H1 (cell line): Measurements from ENCODE around the gene CRTC3. TPM values are rescaled to one million over a fixed set of nuclear protein-coding genes. Genes with fewer than 3 reads are reported as not detected.
"Not testable (repeated sequence)": the region's sequence is repeated elsewhere in the genome, so short reads cannot be mapped to it uniquely, and the experiment has no call there.

ENCODE experiments used
- CTCF ChIA-PET: fragments of 300-600 bp; sonication (Branson Sonifier 250); formaldehyde crosslinking; loops from one replicate; lab custom pipeline; 2021; ENCODE audit not compliant: partially characterized antibody; lab: Charles Lee
- POLR2A ChIA-PET: fragments of 300-600 bp; sonication (Branson Sonifier 250); formaldehyde crosslinking; loops from one replicate; lab custom pipeline; 2021; ENCODE audit warnings: inconsistent platforms; ENCODE audit not compliant: partially characterized antibody; lab: Charles Lee
- DNase-seq, 2 experiments: peaks; one replicate each; pipeline versions ENCODE4 v3.0.0 to v3.0.0-alpha.2; 2010 to 2022; ENCODE audit warnings: low spot score in 2 of 2, low read depth in 1 of 2, mixed read lengths in 1 of 2
- FAIRE-seq: peaks from 2 replicates; lab custom pipeline; 2011; peaks lifted over from hg19 to GRCh38; lab: Jason Lieb, UNC
- H2AFZ ChIP-seq: 2 replicates; pipeline ENCODE4 v1.8.1; 2012; ENCODE audit warnings: low read length, inconsistent platforms
- H2AK5ac ChIP-seq: 2 replicates; pipeline ENCODE4 v1.6.1; 2013; ENCODE audit warnings: low read depth, low read length
- H2BK120ac ChIP-seq: replicated peaks from 2 replicates; pipeline ENCODE3; 2013; ENCODE audit warnings: low read depth, low read length, inconsistent platforms
- H2BK12ac ChIP-seq: 2 replicates; pipeline ENCODE4 v1.6.1; 2013; ENCODE audit warnings: low read depth, low read length
- H2BK15ac ChIP-seq: 2 replicates; pipeline ENCODE4 v1.6.1; 2013; ENCODE audit warnings: low read length
- H2BK20ac ChIP-seq: 2 replicates; pipeline ENCODE4 v1.6.1; 2013; ENCODE audit warnings: low read length
- H2BK5ac ChIP-seq: 2 replicates; pipeline ENCODE4 v1.6.1; 2013; ENCODE audit warnings: low read depth, low read length
- H3K14ac ChIP-seq: 2 replicates; pipeline ENCODE4 v1.6.1; 2013; ENCODE audit warnings: inconsistent platforms; ENCODE audit not compliant: insufficient read length
- H3K18ac ChIP-seq: 2 replicates; pipeline ENCODE4 v1.6.1; 2013; ENCODE audit warnings: low read length; ENCODE audit errors: extremely low read depth
- H3K23ac ChIP-seq: 2 replicates; pipeline ENCODE4 v1.6.1; 2013; ENCODE audit warnings: inconsistent platforms; ENCODE audit not compliant: insufficient read length
- H3K23me2 ChIP-seq: 2 replicates; pipeline ENCODE4 v1.6.1; 2013; ENCODE audit warnings: low read depth, low read length
- H3K27ac ChIP-seq: 2 replicates; pipeline ENCODE4 v1.6.1; 2011; ENCODE audit warnings: low read depth, low read length, inconsistent platforms
- H3K27me3 ChIP-seq, 4 experiments: replicated peaks in 1 of 4; 1 replicate in 1 of 4; 2 replicates in 3 of 4; pipeline versions ENCODE4 v1.6.1 to v1.8.1; 2011 to 2013; ENCODE audit warnings: low read length in 3 of 4, mild to moderate bottlenecking in 3 of 4, inconsistent platforms in 2 of 4, mixed read lengths in 2 of 4, moderate library complexity in 1 of 4; ENCODE audit not compliant: control insufficient read depth in 3 of 4, insufficient read depth in 3 of 4; ENCODE audit errors: extremely low read depth in 1 of 4
- H3K36me3 ChIP-seq, 4 experiments: 2 replicates each; pipeline versions ENCODE4 v1.6.1 to v1.8.1; 2011 to 2013; ENCODE audit warnings: mild to moderate bottlenecking in 4 of 4, low read length in 3 of 4, moderate library complexity in 2 of 4, control low read depth in 1 of 4, inconsistent platforms in 1 of 4; ENCODE audit not compliant: insufficient read depth in 4 of 4, control insufficient read depth in 2 of 4
- H3K4ac ChIP-seq: replicated peaks from 2 replicates; pipeline ENCODE3; 2013; ENCODE audit warnings: low read length, low read depth, mixed read lengths, inconsistent platforms; ENCODE audit not compliant: insufficient read length
- H3K4me1 ChIP-seq, 4 experiments: replicated peaks in 1 of 4; 1 replicate in 1 of 4; 2 replicates in 3 of 4; pipeline versions ENCODE4 v1.6.1 to v1.8.1; 2011 to 2013; ENCODE audit warnings: low read length in 3 of 4, inconsistent platforms in 2 of 4, mixed read lengths in 1 of 4; ENCODE audit not compliant: insufficient read depth in 4 of 4, control insufficient read depth in 3 of 4
- H3K4me2 ChIP-seq, 2 experiments: 2 replicates each; pipeline versions ENCODE4 v1.6.1 to v1.8.1; 2011 to 2013; ENCODE audit warnings: low read depth in 2 of 2, low read length in 2 of 2, control low read depth in 1 of 2, inconsistent platforms in 1 of 2, mild to moderate bottlenecking in 1 of 2; ENCODE audit not compliant: insufficient read depth in 1 of 2
- H3K4me3 ChIP-seq, 4 experiments: fragments of 200-600, 300-600 bp in 1 of 4; sonication (generic), shearing (Covaris generic), sonication (Bioruptor Twin) in 1 of 4; 2 replicates each; pipeline versions ENCODE4 v1.5.1 to v1.8.1; 2011 to 2016; ENCODE audit warnings: low read length in 4 of 4, low read depth in 3 of 4, control low read depth in 2 of 4, inconsistent platforms in 2 of 4, mild to moderate bottlenecking in 2 of 4, mixed read lengths in 1 of 4, moderate library complexity in 1 of 4; ENCODE audit not compliant: insufficient read depth in 2 of 4; ENCODE audit errors: extremely low read depth in 1 of 4
- H3K56ac ChIP-seq: replicated peaks from 2 replicates; pipeline ENCODE3; 2013; ENCODE audit warnings: low read depth, mild to moderate bottlenecking, mixed read lengths, low read length, inconsistent platforms; ENCODE audit not compliant: insufficient read length
- H3K79me1 ChIP-seq: 2 replicates; pipeline ENCODE4 v1.6.1; 2013; ENCODE audit warnings: low read depth, low read length, control low read depth
- H3K79me2 ChIP-seq, 2 experiments: 2 replicates each; pipeline versions ENCODE4 v1.6.1 to v1.8.1; 2012 to 2013; ENCODE audit warnings: low read length in 2 of 2, mild to moderate bottlenecking in 2 of 2, inconsistent platforms in 1 of 2; ENCODE audit not compliant: insufficient read depth in 2 of 2, control insufficient read depth in 1 of 2
- H3K9ac ChIP-seq, 4 experiments: replicated peaks in 1 of 4; 1 replicate in 1 of 4; 2 replicates in 3 of 4; pipeline versions ENCODE4 v1.6.1 to v1.8.1; 2011 to 2013; ENCODE audit warnings: low read depth in 3 of 4, low read length in 3 of 4, control low read depth in 2 of 4, mild to moderate bottlenecking in 2 of 4, moderate library complexity in 2 of 4, inconsistent platforms in 1 of 4; ENCODE audit errors: extremely low read depth in 1 of 4
- H3K9me3 ChIP-seq, 2 experiments: 2 replicates each; pipeline versions ENCODE4 v1.6.1 to v1.8.1; 2012 to 2013; ENCODE audit warnings: mild to moderate bottlenecking in 2 of 2, moderate library complexity in 2 of 2, control low read depth in 1 of 2, inconsistent platforms in 1 of 2, low read depth in 1 of 2, low read length in 1 of 2, mixed read lengths in 1 of 2; ENCODE audit not compliant: insufficient read depth in 2 of 2
- H4K20me1 ChIP-seq, 2 experiments: replicated peaks in 1 of 2; 2 replicates each; pipeline versions ENCODE3 to v1.8.1; 2011 to 2013; ENCODE audit warnings: inconsistent platforms in 2 of 2, low read length in 2 of 2, mild to moderate bottlenecking in 1 of 2; ENCODE audit not compliant: insufficient read depth in 2 of 2, control insufficient read depth in 1 of 2
- H4K5ac ChIP-seq: 2 replicates; pipeline ENCODE4 v1.6.1; 2013; ENCODE audit warnings: low read length, low read depth, mixed read lengths, inconsistent platforms; ENCODE audit not compliant: insufficient read length
- H4K8ac ChIP-seq: 2 replicates; pipeline ENCODE4 v1.8.0; 2013; ENCODE audit warnings: mild to moderate bottlenecking, moderate library complexity, low read length, inconsistent platforms; ENCODE audit not compliant: insufficient read depth; ENCODE audit errors: extremely low read depth
- H4K91ac ChIP-seq: replicated peaks from 2 replicates; pipeline ENCODE3; 2013; ENCODE audit warnings: low read length, mixed read lengths, inconsistent platforms; ENCODE audit not compliant: insufficient read length
- CHD2 ChIP-seq: IDR thresholded peaks from 2 replicates; pipeline ENCODE4 v1.6.1; 2012; ENCODE audit warnings: low read length, improper control_type of control experiment
- CTBP2 ChIP-seq: IDR thresholded peaks from 2 replicates; pipeline ENCODE4 v1.7.0; 2011; ENCODE audit warnings: borderline replicate concordance, mild to moderate bottlenecking, moderate library complexity, mixed read lengths, low read length; ENCODE audit not compliant: insufficient read depth, insufficient read length
- NANOG ChIP-seq: IDR thresholded peaks from 2 replicates; pipeline ENCODE4 v1.6.1; 2011; ENCODE audit warnings: low read length, low read depth, mild to moderate bottlenecking, inconsistent platforms; ENCODE audit not compliant: insufficient read depth, poor library complexity, severe bottlenecking
- WGBS, 2 experiments: shearing (Covaris generic) in 1 of 2; methylation state at CpG; one replicate each; pipeline versions ENCODE4 v1.1.6 to v1.1.7; 2013 to 2015; ENCODE audit warnings: low lambda C conversion rate in 2 of 2, mixed read lengths in 2 of 2, inconsistent platforms in 1 of 2, low coverage in 1 of 2, missing lambda C conversion rate in 1 of 2; ENCODE audit not compliant: insufficient replicate concordance in 2 of 2, insufficient coverage in 1 of 2, insufficient read length in 1 of 2; ENCODE audit errors: extremely low coverage in 1 of 2, missing lambda C conversion rate in 1 of 2; 5-methylcytosine and 5-hydroxymethylcytosine counted together
- polyA plus RNA-seq, 7 experiments: library from polyadenylated mRNA; depleted of rRNA in 3 of 7; stranded (reverse) in 5 of 7; unstranded in 2 of 7; fragments of >200 nt in 5 of 7; fragments of 200-250 nt in 2 of 7; gene quantifications; 1 replicate in 5 of 7; 2 replicates in 1 of 7; 4 replicates in 1 of 7; pipeline versions ENCODE4 v1.2.1 to v1.2.3, GENCODE V29; 2011 to 2013; ENCODE audit warnings: missing spikeins in 2 of 7, mixed read lengths in 2 of 7
- total RNA-seq: library from RNA; stranded (reverse); fragmentation: NEBNext Ultra II Directional; extraction: Animal tissue kit (Norgen Biotek cat#: 25700); gene quantifications from 2 replicates; pipeline ENCODE4 v1.2.1, GENCODE V29; 2021

Gene CRTC3
- total and polyA plus RNA-seq, 2 of the 8 experiments (the other 6 are each of a cell fraction or from before 2014, with no cell fraction given) = 5.0 to 5.3 TPM

DNA sequence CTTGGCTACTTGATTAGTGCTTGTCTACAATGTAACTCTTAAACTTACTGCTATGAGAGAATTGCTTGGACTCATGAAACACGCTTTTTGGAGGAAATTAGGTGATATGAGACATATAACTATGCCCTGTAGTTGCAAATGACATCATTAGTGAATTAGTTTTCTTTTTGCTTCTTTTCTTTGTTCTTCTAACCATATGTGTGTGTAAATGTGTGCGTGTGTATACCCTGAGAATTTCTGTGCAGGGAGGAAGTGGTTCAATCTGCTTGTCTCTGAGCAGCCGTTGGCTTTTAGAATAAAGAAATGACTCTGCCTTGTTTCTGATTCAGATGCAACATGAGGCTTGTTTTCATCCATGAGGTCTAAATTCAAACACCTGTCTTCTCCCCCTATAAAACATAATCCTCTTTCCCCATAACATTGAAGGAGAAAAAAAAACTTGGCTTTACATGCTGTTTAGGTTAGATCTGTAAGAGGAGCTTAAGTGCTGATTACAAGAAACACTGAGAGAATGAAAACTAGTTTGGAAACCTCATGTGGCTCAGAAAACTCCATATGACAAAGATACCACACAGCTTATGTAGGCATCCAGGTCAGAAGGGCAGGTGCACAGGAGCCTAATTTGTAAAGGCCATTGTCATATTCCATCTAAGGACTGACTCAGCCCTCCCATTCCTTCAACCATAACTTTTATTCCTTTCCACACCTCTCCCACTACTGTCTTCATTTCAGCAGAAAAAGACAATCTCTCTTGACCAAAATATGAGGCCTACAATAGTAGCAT, 156.9 kb downstream of the CRTC3 start (continued):
- TF ChIP-seq CHD2 (no peak), NANOG (no peak), CTBP2 (no peak)

DNA sequence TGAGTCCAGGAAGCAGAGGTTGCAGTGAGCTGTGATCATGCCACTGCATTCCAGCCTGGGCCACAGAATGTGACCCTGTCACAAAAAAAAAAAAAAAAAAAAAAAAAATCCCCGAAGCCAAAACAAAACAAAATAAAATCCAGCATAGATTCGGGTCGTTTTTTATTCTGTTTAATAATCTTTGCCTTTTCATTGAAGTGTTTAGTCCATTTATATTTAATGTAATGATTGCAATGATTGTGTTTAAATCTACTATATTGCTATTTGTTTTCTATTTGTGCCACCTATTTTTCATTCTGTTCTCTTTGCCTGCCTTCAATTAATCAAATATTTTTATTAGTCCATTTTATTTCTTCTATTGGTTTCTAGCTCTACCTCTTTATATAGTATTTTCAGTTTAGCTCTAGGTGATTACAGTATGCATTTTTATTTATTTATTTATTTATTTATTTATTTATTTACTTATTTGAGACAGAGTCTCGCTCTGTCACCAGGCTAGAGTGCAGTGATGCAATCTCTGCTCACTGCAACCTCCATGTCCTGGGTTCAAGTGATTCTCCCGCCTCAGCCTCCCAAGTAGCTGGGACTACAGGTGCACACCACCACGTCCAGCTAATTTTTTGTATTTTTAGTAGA, 159.7 kb downstream of the CRTC3 start:
- H3K27ac ChIP-seq, H4K20me1 ChIP-seq, H2BK20ac ChIP-seq, H3K79me2 ChIP-seq, DNase-seq, H2BK12ac ChIP-seq, H3K36me3 ChIP-seq, H3K4me1 ChIP-seq, H4K8ac ChIP-seq, H3K18ac ChIP-seq, H3K4me2 ChIP-seq, H2BK5ac ChIP-seq, H3K9me3 ChIP-seq, H2BK120ac ChIP-seq, H4K91ac ChIP-seq, H3K9ac ChIP-seq, H3K4ac ChIP-seq, H2AFZ ChIP-seq, H4K5ac ChIP-seq, H2BK15ac ChIP-seq, POLR2A ChIA-PET, H2AK5ac ChIP-seq, H3K79me1 ChIP-seq, H3K23ac ChIP-seq, H3K27me3 ChIP-seq, FAIRE-seq, H3K23me2 ChIP-seq, H3K4me3 ChIP-seq, H3K56ac ChIP-seq, H3K14ac ChIP-seq: not testable (repeated sequence)
- CTCF ChIA-PET = interaction anchor here (1.2 to 2.8 kb wide), 3 partner anchors 12 to 368 kb away, joined by 3 to 11 read pairs (median 3); no protein-coding TSS in a partner anchor
- 77% methylated on average over 5 of the region's 6 CpGs; no CpG with 5 or more reads in 1 of the 2 experiments for WGBS, 2 experiments
